Measurements from ENCODE around the gene RASEF.
"Not testable (repeated sequence)": the region's sequence is repeated elsewhere in the genome, so short reads cannot be mapped to it uniquely, and the experiment has no call there.

RASEF gene

GRCh38 chr9:83062651-83063527 lies at the start of gene RASEF:
Gene RASEF, minus strand, starts transcription at chr9:83063142. Its CDS starts 275 bp downstream, at chr9:83062867.
- no peak for DNase-seq (ENCODE audit: low read depth in 1 of 2, low spot score in 1 of 2)

- DNase-seq (ENCODE audit: low read depth in 1 of 2, low spot score in 1 of 2), result no peak
These were observed 48.2 kb upstream of the RASEF start for GRCh38 chr9:83111169-83111568.

- no peak for DNase-seq (ENCODE audit: low read depth in 1 of 2, low spot score in 1 of 2)
These were observed 46.4 kb upstream of the RASEF start for GRCh38 chr9:83109296-83109695.

- no peak for DNase-seq (ENCODE audit: low read depth in 1 of 2, low spot score in 1 of 2)
These were observed 45.3 kb upstream of the RASEF start for GRCh38 chr9:83108208-83108607.

GRCh38 chr9:83106772-83107171 lies 43.8 kb upstream of the RASEF start:
- DNase-seq (ENCODE audit: low read depth in 1 of 2, low spot score in 1 of 2), result no peak

- DNase-seq (ENCODE audit: low read depth in 1 of 2, low spot score in 1 of 2), result no peak
These were observed 43.3 kb upstream of the RASEF start for GRCh38 chr9:83106263-83106662.

GRCh38 chr9:83097633-83098032 lies 34.7 kb upstream of the RASEF start:
- DNase-seq (ENCODE audit: low read depth in 1 of 2, low spot score in 1 of 2), result no peak

- not testable (repeated sequence) for DNase-seq (ENCODE audit: low read depth in 1 of 2, low spot score in 1 of 2)
These were observed 30.4 kb upstream of the RASEF start for GRCh38 chr9:83093311-83093710.

GRCh38 chr9:83081846-83082245 lies 18.9 kb upstream of the RASEF start:
- DNase-seq (ENCODE audit: low read depth in 1 of 2, low spot score in 1 of 2), result no peak

- no peak for DNase-seq (ENCODE audit: low read depth in 1 of 2, low spot score in 1 of 2)
These were observed 18.1 kb upstream of the RASEF start for GRCh38 chr9:83081010-83081409.

GRCh38 chr9:83075932-83076331 lies 13.0 kb upstream of the RASEF start:
- DNase-seq (ENCODE audit: low read depth in 1 of 2, low spot score in 1 of 2), result not testable (repeated sequence)

GRCh38 chr9:83072498-83072897 lies 9.6 kb upstream of the RASEF start:
- not testable (repeated sequence) for DNase-seq (ENCODE audit: low read depth in 1 of 2, low spot score in 1 of 2)

GRCh38 chr9:83071626-83072025 lies 8.7 kb upstream of the RASEF start:
- no peak for DNase-seq (ENCODE audit: low read depth in 1 of 2, low spot score in 1 of 2)

- no peak for DNase-seq (ENCODE audit: low read depth in 1 of 2, low spot score in 1 of 2)
These were observed 7.3 kb upstream of the RASEF start for GRCh38 chr9:83070261-83070660.

GRCh38 chr9:83069651-83070050 lies 6.7 kb upstream of the RASEF start:
- DNase-seq (ENCODE audit: low read depth in 1 of 2, low spot score in 1 of 2), result no peak

- no peak for DNase-seq (ENCODE audit: low read depth in 1 of 2, low spot score in 1 of 2)
These were observed 5.5 kb upstream of the RASEF start for GRCh38 chr9:83068414-83068813.

GRCh38 chr9:83067579-83067978 lies 4.6 kb upstream of the RASEF start:
- DNase-seq (ENCODE audit: low read depth in 1 of 2, low spot score in 1 of 2), result no peak

- DNase-seq (ENCODE audit: low read depth in 1 of 2, low spot score in 1 of 2), result no peak
These were observed 3.8 kb upstream of the RASEF start for GRCh38 chr9:83066771-83067170.

- no peak for DNase-seq (ENCODE audit: low read depth in 1 of 2, low spot score in 1 of 2)
These were observed 2.3 kb upstream of the RASEF start for GRCh38 chr9:83065233-83065632.

- DNase-seq (ENCODE audit: low read depth in 1 of 2, low spot score in 1 of 2), result no peak
These were observed 822 bp downstream of the RASEF start for GRCh38 chr9:83061990-83062650.

GRCh38 chr9:83061036-83061435 lies 1.9 kb downstream of the RASEF start:
- no peak for DNase-seq (ENCODE audit: low read depth in 1 of 2, low spot score in 1 of 2)

GRCh38 chr9:83060556-83060955 lies 2.4 kb downstream of the RASEF start:
- no peak for DNase-seq (ENCODE audit: low read depth in 1 of 2, low spot score in 1 of 2)
